Ishikawa (cell line): ENCODE data around the gene ZNF862.
A peak's percentile ranks its signal among the peaks of the same experiment; 100 is the strongest.

Source experiments
- CEBPB ChIP-seq: IDR thresholded peaks from 2 replicates; pipeline ENCODE4 v1.6.1; 2012
- CREB1 ChIP-seq: IDR thresholded peaks from 2 replicates; pipeline ENCODE4 v1.6.1; 2012; ENCODE audit warnings: low read depth
- EP300 ChIP-seq: IDR thresholded peaks from 2 replicates; pipeline ENCODE4 v1.6.1; 2012; ENCODE audit warnings: borderline replicate concordance
- FOXM1 ChIP-seq: IDR thresholded peaks from 2 replicates; pipeline ENCODE4 v1.6.1; 2012; ENCODE audit warnings: low read depth, borderline replicate concordance
- MAX ChIP-seq: IDR thresholded peaks from 2 replicates; pipeline ENCODE4 v1.6.1; 2012
- NFIC ChIP-seq: IDR thresholded peaks from 2 replicates; pipeline ENCODE4 v1.6.1; 2012
- REST ChIP-seq: IDR thresholded peaks from 2 replicates; pipeline ENCODE4 v1.6.1; 2012; ENCODE audit warnings: low read depth, mild to moderate bottlenecking
- TAF1 ChIP-seq: IDR thresholded peaks from 2 replicates; pipeline ENCODE4 v1.6.1; 2012; ENCODE audit warnings: low read depth, mild to moderate bottlenecking
- USF1 ChIP-seq: IDR thresholded peaks from 2 replicates; pipeline ENCODE4 v1.6.1; 2012

GRCh38 chr7:149838224-149838991 lies at the start of gene ZNF862:
- no peak for TF ChIP-seq REST
- no peak; the same call in 1 of the 2 replicates for TF ChIP-seq EP300
- TF ChIP-seq FOXM1 = no peak
- TF ChIP-seq MAX = no peak; the same call in none of the 2 replicates
- TF ChIP-seq USF1 = peak; percentile 12; the same call in 1 of the 2 replicates
- peak; percentile 70; the same call in 1 of the 2 replicates for TF ChIP-seq TAF1
- no peak for TF ChIP-seq NFIC
- no peak for TF ChIP-seq CEBPB
- no peak for TF ChIP-seq CREB1
